SK-N-SH (cell line): ENCODE results near the gene KCNC4.

ENCODE experiments used
- CTCF ChIP-seq: fragments of 200-600 bp; sonication (generic); IDR thresholded peaks from 2 replicates; pipeline ENCODE4 v1.6.1; 2017; ENCODE audit warnings: antibody characterized with exemption, mild to moderate bottlenecking, moderate library complexity
- EZH2phosphoT487 ChIP-seq: fragments of 200-600 bp; sonication (generic); IDR thresholded peaks from 2 replicates; pipeline ENCODE4 v1.6.1; 2017; ENCODE audit warnings: low read depth, mixed run types, mild to moderate bottlenecking, antibody characterized with exemption, moderate library complexity, borderline replicate concordance
- IRF3 ChIP-seq: fragments of 150-350 bp; IDR thresholded peaks from 2 replicates; pipeline ENCODE4 v1.6.1; 2016; ENCODE audit warnings: mild to moderate bottlenecking, low read depth, low read length
- MAX ChIP-seq: IDR thresholded peaks from 2 replicates; pipeline ENCODE4 v1.4.0; 2012; ENCODE audit warnings: low read depth
- REST ChIP-seq: IDR thresholded peaks from 2 replicates; pipeline ENCODE4 v1.6.1; 2012; ENCODE audit warnings: mild to moderate bottlenecking, low read depth, low read length, moderate library complexity
- USF2 ChIP-seq: fragments of 150-350 bp; IDR thresholded peaks from 2 replicates; pipeline ENCODE4 v1.6.1; 2017; ENCODE audit warnings: antibody characterized with exemption, low read length, low read depth, borderline replicate concordance

GRCh38 chr1:110243146-110243545 is 33.0 kb downstream of the KCNC4 start:
- no peak for TF ChIP-seq CTCF
- no peak for TF ChIP-seq MAX
- TF ChIP-seq REST = no peak
- no peak for TF ChIP-seq IRF3
- no peak for TF ChIP-seq EZH2phosphoT487
- TF ChIP-seq USF2 = no peak
